Uterus (tissue), 4 donors: Measurements from ENCODE around the gene VSIG8. TPM values are rescaled to one million over a fixed set of nuclear protein-coding genes. Genes with fewer than 3 reads are reported as not detected.
"Not testable (repeated sequence)": the region's sequence is repeated elsewhere in the genome, so short reads cannot be mapped to it uniquely, and the experiment has no call there.

Source experiments
- DNase-seq, 2 donors: peaks; one replicate each; pipeline ENCODE4 v3.0.0-alpha.2; 2019 to 2020
- H3K27ac ChIP-seq, 2 donors: fragments of 200-600 bp; sonication (generic); 1 replicate in 1 of 2; 2 replicates in 1 of 2; pipeline ENCODE4 v1.5.1; 2016 to 2018
- H3K27me3 ChIP-seq, 2 donors: fragments of 200-600 bp; sonication (generic); one replicate each; pipeline ENCODE4 v1.5.1; 2018 to 2019; ENCODE audit warnings: control low read depth in 1 of 2
- H3K36me3 ChIP-seq, 2 donors: fragments of 200-600 bp; sonication (generic); one replicate each; pipeline ENCODE4 v1.5.1; 2019; ENCODE audit warnings: control low read depth in 1 of 2
- H3K4me1 ChIP-seq, 2 donors: fragments of 200-600 bp; sonication (generic); one replicate each; pipeline ENCODE4 v1.5.1; 2018 to 2019; ENCODE audit warnings: control low read depth in 1 of 2
- H3K4me3 ChIP-seq, 2 donors: fragments of 200-600 bp; sonication (generic); 1 replicate in 1 of 2; 2 replicates in 1 of 2; pipeline ENCODE4 v1.5.1; 2018 to 2019; ENCODE audit warnings: mild to moderate bottlenecking in 1 of 2
- H3K9me3 ChIP-seq, 2 donors: fragments of 200-600 bp; sonication (generic); one replicate each; pipeline ENCODE4 v1.5.1; 2019; ENCODE audit warnings: control low read depth in 1 of 2
- POLR2A ChIP-seq, 2 donors: fragments of 450-650 bp; IDR thresholded peaks; one replicate each; pipeline ENCODE4 v1.6.1; 2016; ENCODE audit warnings: antibody characterized with exemption in 2 of 2, mild to moderate bottlenecking in 1 of 2, moderate library complexity in 1 of 2
- intact Hi-C: fragments of 100-400 bp; cut with DNase I; formaldehyde crosslinking; loops from one replicate; pipeline ENCODE4 v1.15.1; 2023; ENCODE audit warnings: low total_unique reads
- total RNA-seq, 4 donors: library from RNA; depleted of rRNA in 3 of 4; stranded (reverse); fragments of >200 nt in 3 of 4; gene quantifications; one replicate each; pipeline versions ENCODE4 v1.1.0 to v1.2.4, GENCODE V29; 2014 to 2023
- TF ChIP-seq, protein P1 (sequence below), 4 experiments: fragments of 200-600 bp in 2 of 4; fragments of 450-650 bp in 2 of 4; sonication (generic) in 2 of 4; IDR thresholded peaks; one replicate each; pipeline ENCODE4 v1.5.1; 2016 to 2019; ENCODE audit warnings: antibody characterized with exemption in 4 of 4, mild to moderate bottlenecking in 2 of 4, moderate library complexity in 1 of 4
- donor health status: DM: yes; HTN: yes; CAD: no.

Gene VSIG8
- total RNA-seq, 4 donors from 2014 or later, result 0.37 TPM; not detected in 3

DNA sequence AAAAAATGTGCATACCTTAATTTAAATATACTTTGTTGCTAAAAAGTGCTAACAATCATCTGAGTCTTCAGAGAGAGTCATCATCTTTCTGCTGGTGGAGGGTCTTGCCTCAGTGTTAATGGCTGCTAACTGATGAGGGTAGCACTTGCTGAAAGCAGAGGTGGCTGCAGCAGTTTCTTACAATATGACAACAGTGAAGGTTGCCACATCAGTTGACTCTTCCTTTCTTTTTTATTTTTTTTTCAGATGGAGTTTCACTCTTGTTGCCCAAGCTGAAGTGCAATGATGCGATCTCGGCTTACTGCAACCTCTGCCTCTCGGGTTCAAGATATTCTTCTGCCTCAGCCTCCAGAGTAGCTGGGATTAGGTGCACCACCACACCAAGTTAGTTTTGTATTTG is 40.1 kb upstream of the VSIG8 start:
- H3K27me3 ChIP-seq, result no peaks in the 10 kb centered on the region

GRCh38 chr1:159900755-159901360 is 38.4 kb upstream of the VSIG8 start:
- no peak overlapping the region for H3K4me3 ChIP-seq
- H3K27me3 ChIP-seq, result no peaks in the 10 kb centered on the region
- TF ChIP-seq, protein P1, sequence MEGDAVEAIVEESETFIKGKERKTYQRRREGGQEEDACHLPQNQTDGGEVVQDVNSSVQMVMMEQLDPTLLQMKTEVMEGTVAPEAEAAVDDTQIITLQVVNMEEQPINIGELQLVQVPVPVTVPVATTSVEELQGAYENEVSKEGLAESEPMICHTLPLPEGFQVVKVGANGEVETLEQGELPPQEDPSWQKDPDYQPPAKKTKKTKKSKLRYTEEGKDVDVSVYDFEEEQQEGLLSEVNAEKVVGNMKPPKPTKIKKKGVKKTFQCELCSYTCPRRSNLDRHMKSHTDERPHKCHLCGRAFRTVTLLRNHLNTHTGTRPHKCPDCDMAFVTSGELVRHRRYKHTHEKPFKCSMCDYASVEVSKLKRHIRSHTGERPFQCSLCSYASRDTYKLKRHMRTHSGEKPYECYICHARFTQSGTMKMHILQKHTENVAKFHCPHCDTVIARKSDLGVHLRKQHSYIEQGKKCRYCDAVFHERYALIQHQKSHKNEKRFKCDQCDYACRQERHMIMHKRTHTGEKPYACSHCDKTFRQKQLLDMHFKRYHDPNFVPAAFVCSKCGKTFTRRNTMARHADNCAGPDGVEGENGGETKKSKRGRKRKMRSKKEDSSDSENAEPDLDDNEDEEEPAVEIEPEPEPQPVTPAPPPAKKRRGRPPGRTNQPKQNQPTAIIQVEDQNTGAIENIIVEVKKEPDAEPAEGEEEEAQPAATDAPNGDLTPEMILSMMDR (IDR thresholded peaks at IDR 0.05), result no peak
- TF ChIP-seq POLR2A (IDR thresholded peaks at IDR 0.05), result no peak
- H3K4me1 ChIP-seq, result no peaks in the 10 kb centered on the region
- no peak overlapping the region for H3K27ac ChIP-seq
- no peaks in the 10 kb centered on the region for H3K36me3 ChIP-seq
- intact Hi-C loops, result no loop called here
- DNase-seq, result no peak
- H3K9me3 ChIP-seq, result no peaks in the 10 kb centered on the region

More for the DNA sequence above, 40.1 kb upstream of the VSIG8 start:
- H3K36me3 ChIP-seq, result no peaks in the 10 kb centered on the region
- intact Hi-C loops, result no loop called here
- TF ChIP-seq, protein P1 (IDR thresholded peaks at IDR 0.05), result no peak
- no peak for TF ChIP-seq POLR2A (IDR thresholded peaks at IDR 0.05)
- no peak for DNase-seq
- H3K4me3 ChIP-seq, result no peak overlapping the region
- H3K9me3 ChIP-seq, result no peaks in the 10 kb centered on the region
- H3K27ac ChIP-seq, result no peak overlapping the region
- H3K4me1 ChIP-seq, result no peaks in the 10 kb centered on the region

- peak; percentile 63 to 67 for DNase-seq
- no peak within 1 kb of the TSS for H3K27ac ChIP-seq
- H3K4me3 ChIP-seq, result no peak within 1 kb of the TSS
Observed at GRCh38 chr1:159900086-159900680, 37.7 kb upstream of the VSIG8 start, which contains the start of gene CFAP45. Gene CFAP45, minus strand, starts transcription at chr1:159900165. Its CDS starts 67 bp downstream, at chr1:159900098.

DNA sequence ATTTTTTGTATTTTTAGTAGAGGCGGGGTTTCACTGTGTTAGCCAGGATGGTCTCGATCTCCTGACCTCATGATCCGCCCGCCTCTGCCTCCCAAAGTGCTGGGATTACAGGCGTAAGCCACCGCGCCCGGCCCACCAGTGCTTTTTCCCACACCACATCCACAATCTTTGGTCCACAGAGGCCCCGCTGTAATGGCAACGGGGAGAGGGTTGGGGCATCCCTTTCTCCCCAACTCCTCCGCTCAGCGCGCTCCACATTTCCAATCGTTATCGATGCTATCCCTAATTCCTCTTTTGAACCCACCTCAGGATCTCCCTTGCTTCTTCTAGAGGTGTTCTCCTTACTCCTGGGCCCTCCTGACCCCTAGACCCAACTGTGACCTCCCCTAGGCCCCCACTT is 37.2 kb upstream of the VSIG8 start:
- H3K27ac ChIP-seq, H3K27me3 ChIP-seq, H3K36me3 ChIP-seq, H3K9me3 ChIP-seq, H3K4me1 ChIP-seq, intact Hi-C loops, DNase-seq, H3K4me3 ChIP-seq: not testable (repeated sequence)

More at GRCh38 chr1:159900086-159900680, 37.7 kb upstream of the VSIG8 start, which contains the start of gene CFAP45:
- Histone ChIP-seq H3K9me3 (no peaks in the 10 kb centered on the region), H3K27me3 (no peaks in the 10 kb centered on the region), H3K36me3 (no peaks in the 10 kb centered on the region), H3K4me1 (no peaks in the 10 kb centered on the region)
- intact Hi-C loops, result no loop called here
- no peak for TF ChIP-seq POLR2A (IDR thresholded peaks at IDR 0.05)
- TF ChIP-seq, protein P1 (IDR thresholded peaks at IDR 0.05), result no peak

DNA sequence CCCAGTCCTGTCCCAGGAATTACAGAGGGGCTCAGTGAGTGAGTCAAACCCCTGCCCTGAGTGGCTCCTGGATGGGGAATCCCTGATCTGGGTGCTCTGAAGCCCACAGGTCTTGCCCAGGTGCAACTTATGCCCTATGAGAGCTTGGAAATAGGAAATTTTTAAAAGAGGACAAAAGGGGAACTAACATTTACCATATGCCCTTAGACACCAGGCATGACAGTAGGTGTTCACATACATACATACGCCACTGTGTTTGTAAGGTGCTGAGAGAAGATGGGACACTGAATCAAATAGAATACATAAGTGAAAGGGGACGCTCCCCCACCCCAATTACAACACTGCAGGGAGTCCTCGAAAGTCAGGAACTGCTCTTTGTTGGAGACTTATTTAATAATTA is 36.1 kb upstream of the VSIG8 start:
- intact Hi-C loops, result no loop called here
- Histone ChIP-seq H3K36me3 (no peaks in the 10 kb centered on the region), H3K4me3 (no peak overlapping the region), H3K4me1 (no peaks in the 10 kb centered on the region), H3K27ac (no peak overlapping the region), H3K27me3 (no peaks in the 10 kb centered on the region), H3K9me3 (no peaks in the 10 kb centered on the region)
- TF ChIP-seq POLR2A (IDR thresholded peaks at IDR 0.05), result no peak
- TF ChIP-seq, protein P1 (IDR thresholded peaks at IDR 0.05), result no peak
- DNase-seq, result no peak
